PC-9 (cell line): ENCODE results near the gene AMIGO2. TPM values are rescaled to one million over a fixed set of nuclear protein-coding genes. Genes with fewer than 3 reads are reported as not detected.
"Not testable (repeated sequence)": the region's sequence is repeated elsewhere in the genome, so short reads cannot be mapped to it uniquely, and the experiment has no call there.

Experiments
- BruUV-seq: library from RNA; stranded (reverse); fragments of 400-500 nt; replicated peaks from 2 replicates; lab custom pipeline; 2021; lab: Mats Ljungman, UMichigan
- CTCF ChIA-PET: fragments of 300-600 bp; sonication (Branson Sonifier 250); formaldehyde crosslinking; loops from one replicate; lab custom pipeline; 2022; ENCODE audit warnings: antibody characterized with exemption; lab: Charles Lee
- POLR2A ChIA-PET: fragments of 300-600 bp; sonication (Branson Sonifier 250); formaldehyde crosslinking; loops from one replicate; lab custom pipeline; 2022; ENCODE audit warnings: antibody characterized with exemption; ENCODE audit not compliant: unreplicated experiment; lab: Charles Lee
- DNase-seq, 2 experiments: peaks; one replicate each; pipeline versions ENCODE4 v3.0.0 to v3.0.0-alpha.2; 2015 to 2022; ENCODE audit warnings: mixed read lengths in 1 of 2
- H2AFZ ChIP-seq: fragments of 200-600 bp; sonication (generic); 2 replicates; pipeline ENCODE4 v1.8.1; 2017; ENCODE audit warnings: antibody characterized with exemption
- H3F3A ChIP-seq: fragments of 200-600 bp; sonication (generic); 2 replicates; pipeline ENCODE4 v1.8.1; 2017; ENCODE audit warnings: antibody characterized with exemption, mild to moderate bottlenecking, low read depth; ENCODE audit not compliant: insufficient read depth
- H3K27ac ChIP-seq: fragments of 200-600 bp; sonication (generic); 2 replicates; pipeline ENCODE4 v1.6.1; 2016; ENCODE audit warnings: mixed run types
- H3K27me3 ChIP-seq: fragments of 200-600 bp; sonication (generic); 2 replicates; pipeline ENCODE4 v1.6.1; 2016; ENCODE audit warnings: low read depth, mixed run types; ENCODE audit not compliant: insufficient read depth
- H3K36me3 ChIP-seq: fragments of 200-600 bp; sonication (generic); 2 replicates; pipeline ENCODE4 v1.6.1; 2016; ENCODE audit warnings: low read depth, mixed run types
- H3K4me1 ChIP-seq: fragments of 200-600 bp; sonication (generic); replicated peaks from 2 replicates; pipeline ENCODE4 v1.6.1; 2016; ENCODE audit warnings: mixed run types; ENCODE audit not compliant: insufficient read depth
- H3K4me2 ChIP-seq: fragments of 200-600 bp; sonication (generic); 2 replicates; pipeline ENCODE4 v1.6.1; 2017; ENCODE audit warnings: mixed run types
- H3K4me3 ChIP-seq: fragments of 200-600 bp; sonication (generic); 2 replicates; pipeline ENCODE4 v1.6.1; 2016; ENCODE audit warnings: mixed run types
- H3K79me2 ChIP-seq: fragments of 200-600 bp; sonication (generic); 2 replicates; pipeline ENCODE4 v1.6.1; 2017; ENCODE audit warnings: low read depth, mixed run types
- H3K9me2 ChIP-seq: fragments of 200-600 bp; sonication (generic); 2 replicates; pipeline ENCODE4 v1.8.1; 2017; ENCODE audit warnings: mild to moderate bottlenecking; ENCODE audit not compliant: insufficient read depth
- H3K9me3 ChIP-seq: fragments of 200-600 bp; sonication (generic); 2 replicates; pipeline ENCODE4 v1.8.1; 2016; ENCODE audit warnings: low read depth; ENCODE audit not compliant: insufficient read depth
- H4K20me1 ChIP-seq: fragments of 200-600 bp; sonication (generic); 2 replicates; pipeline ENCODE4 v1.8.1; 2017; ENCODE audit not compliant: insufficient read depth
- CTCF ChIP-seq: fragments of 200-600 bp; sonication (generic); conservative IDR thresholded peaks from 2 replicates; pipeline ENCODE4 v1.6.1; 2017; ENCODE audit warnings: mixed run types, antibody characterized with exemption, mild to moderate bottlenecking, moderate library complexity
- EZH2 ChIP-seq: fragments of 200-600 bp; sonication (generic); IDR thresholded peaks from 2 replicates; pipeline ENCODE4 v1.8.0; 2017; ENCODE audit warnings: antibody characterized with exemption, low read depth
- intact Hi-C: fragments of 100-400 bp; cut with micrococcal nuclease; formaldehyde crosslinking; loops from one replicate; pipeline ENCODE4 v1.10.0; 2022; ENCODE audit not compliant: unreplicated experiment
- total RNA-seq: library from RNA; stranded (reverse); gene quantifications from 2 replicates; pipeline ENCODE4 v1.2.3, GENCODE V29; 2021

AMIGO2 gene
- total RNA-seq, 1 experiment from 2014 or later: 41.9 TPM

- BruUV-seq: no TSS peak
- Histone ChIP-seq H2AFZ (no peak overlapping the region), H3K27me3 (no peaks in the 10 kb centered on the region)
Observed at GRCh38 chr12:47065546-47065945, 14.2 kb downstream of the AMIGO2 start.

GRCh38 chr12:47058640-47059039 is 21.1 kb downstream of the AMIGO2 start:
- H3K79me2 ChIP-seq, H3K4me3 ChIP-seq, BruUV-seq, H3K27me3 ChIP-seq, CTCF ChIA-PET, H2AFZ ChIP-seq, intact Hi-C loops, H3F3A ChIP-seq, H4K20me1 ChIP-seq, DNase-seq, H3K9me2 ChIP-seq, H3K9me3 ChIP-seq, H3K27ac ChIP-seq, H3K36me3 ChIP-seq, H3K4me2 ChIP-seq, H3K4me1 ChIP-seq: not testable (repeated sequence)
- POLR2A ChIA-PET: interaction anchor here (0.6 kb wide), 1 partner anchor 26 kb away, joined by 6 read pairs; no protein-coding TSS in a partner anchor

More at GRCh38 chr12:47065546-47065945, 14.2 kb downstream of the AMIGO2 start:
- Histone ChIP-seq H3K4me1 (no peaks in the 10 kb centered on the region), H3K9me2 (no peaks in the 10 kb centered on the region), H4K20me1 (no peaks in the 10 kb centered on the region), H3K9me3 (no peaks in the 10 kb centered on the region), H3F3A (no peaks in the 10 kb centered on the region), H3K27ac (no peak overlapping the region), H3K4me3 (no peak overlapping the region), H3K4me2 (no peak overlapping the region), H3K79me2 (no peaks in the 10 kb centered on the region), H3K36me3 (no peaks in the 10 kb centered on the region)
- TF ChIP-seq CTCF (no peak), EZH2 (no peak)
- intact Hi-C loops: no loop called here
- DNase-seq: no peak
- ChIA-PET POLR2A (interaction anchor here (1.0 kb wide), 1 partner anchor 839 kb away, joined by 4 read pairs; the partner anchor contains the start of gene VDR), CTCF (no interaction called here)

GRCh38 chr12:47056944-47057343 is 22.8 kb downstream of the AMIGO2 start:
- H3K27me3 ChIP-seq, CTCF ChIA-PET, H3K79me2 ChIP-seq, DNase-seq, H3K4me3 ChIP-seq, BruUV-seq, H3K4me1 ChIP-seq, H3K36me3 ChIP-seq, intact Hi-C loops, H3K4me2 ChIP-seq, H3K9me2 ChIP-seq, H3F3A ChIP-seq, H3K27ac ChIP-seq, POLR2A ChIA-PET, H4K20me1 ChIP-seq, H2AFZ ChIP-seq: not testable (repeated sequence)
- H3K9me3 ChIP-seq: peaks cover 11% of the 10 kb centered on the region

- H3K4me2 ChIP-seq, intact Hi-C loops, POLR2A ChIA-PET, BruUV-seq, H4K20me1 ChIP-seq, CTCF ChIA-PET, H3K79me2 ChIP-seq, H3K36me3 ChIP-seq, H3K27ac ChIP-seq, H3F3A ChIP-seq, H3K4me1 ChIP-seq, H3K4me3 ChIP-seq, H3K27me3 ChIP-seq, H2AFZ ChIP-seq, DNase-seq, H3K9me2 ChIP-seq: not testable (repeated sequence)
- peaks cover 11% of the 10 kb centered on the region for H3K9me3 ChIP-seq
Observed at GRCh38 chr12:47055856-47056255, 23.9 kb downstream of the AMIGO2 start.
